Adrenal gland (tissue), 12 donors: Measurements from ENCODE around the gene HOXA6. TPM values are rescaled to one million over a fixed set of nuclear protein-coding genes. Genes with fewer than 3 reads are reported as not detected.

Source experiments
- DNase-seq, 7 donors: peaks; one replicate each; pipeline ENCODE4 v3.0.0-alpha.2; 2019 to 2020
- H3K27ac ChIP-seq, 5 donors: fragments of 200-600 bp; sonication (generic) in 4 of 5; 1 replicate in 3 of 5; 2 replicates in 2 of 5; pipeline versions ENCODE4 v1.5.1 to v1.8.0; 2016 to 2020; ENCODE audit warnings: mild to moderate bottlenecking in 1 of 5
- H3K27me3 ChIP-seq: fragments of 200-600 bp; 2 replicates; pipeline ENCODE4 v1.8.0; 2021
- H3K36me3 ChIP-seq, 2 donors: fragments of 200-600 bp; replicated peaks in 1 of 2; 1 replicate in 1 of 2; 2 replicates in 1 of 2; pipeline versions ENCODE4 v1.5.1 to v1.8.0; 2018 to 2022
- H3K4me1 ChIP-seq, 2 donors: fragments of 200-600 bp; replicated peaks in 1 of 2; 1 replicate in 1 of 2; 2 replicates in 1 of 2; pipeline versions ENCODE4 v1.5.1 to v1.8.0; 2018 to 2021
- H3K4me3 ChIP-seq, 4 donors: fragments of 200-600 bp; sonication (generic) in 3 of 4; one replicate each; pipeline ENCODE4 v1.5.1; 2016 to 2018
- H3K9me3 ChIP-seq, 3 donors: fragments of 200-600 bp; sonication (generic) in 1 of 3; replicated peaks in 1 of 3; 1 replicate in 2 of 3; 2 replicates in 1 of 3; pipeline versions ENCODE4 v1.5.1 to v1.8.0; 2016 to 2021
- CTCF ChIP-seq, 6 experiments: fragments of 450-650 bp in 4 of 6; fragments of 200-600 bp in 2 of 6; sonication (generic) in 1 of 6; IDR thresholded peaks; 1 replicate in 5 of 6; 2 replicates in 1 of 6; pipeline versions ENCODE4 v1.5.1 to v1.8.0; 2016 to 2021; ENCODE audit warnings: antibody characterized with exemption in 6 of 6, mild to moderate bottlenecking in 2 of 6, moderate library complexity in 1 of 6
- POLR2A ChIP-seq, 2 donors: fragments of 450-650 bp; IDR thresholded peaks; one replicate each; pipeline ENCODE4 v1.6.1; 2017; ENCODE audit warnings: antibody characterized with exemption in 2 of 2, mild to moderate bottlenecking in 2 of 2, moderate library complexity in 1 of 2
- WGBS, 4 donors: extraction: QIAGEN DNeasy Blood & Tissue Kit in 2 of 4; methylation state at CpG; one replicate each; pipeline versions ENCODE4 v1.1.5 to v1.1.7; 2013 to 2017; 5-methylcytosine and 5-hydroxymethylcytosine counted together
- intact Hi-C, 2 donors: fragments of 100-400 bp; cut with DNase I; formaldehyde crosslinking; loops; one replicate each; pipeline versions ENCODE4 v1.14.1 to v1.15.0; 2022 to 2023
- polyA plus RNA-seq, 3 donors: library from polyadenylated mRNA; stranded (reverse); fragments of 200-250 nt in 2 of 3; fragments of 350-450 nt in 1 of 3; fragmentation: Illumina TruSeq in 1 of 3; extraction: RNeasy Lipid Tissue Mini Kit (QIAGEN cat#74804) in 1 of 3; gene quantifications; one replicate each; pipeline ENCODE4 v1.2.3, GENCODE V29; 2013 to 2014
- total RNA-seq, 9 donors: library from RNA; depleted of rRNA in 4 of 9; stranded (reverse); fragments of >200 nt in 4 of 9; fragments of 120-200 nt in 1 of 9; fragmentation: NEBNext Ultra II Directional in 1 of 9; extraction: Animal tissue kit (Norgen Biotek cat#: 25700) in 1 of 9; gene quantifications; one replicate each; pipeline versions ENCODE4 v1.1.0 to v1.2.4, GENCODE V29; 2013 to 2023
- donor health status: healthy with polysubstance abuse.
- donor health status: Bipolar disorder and iron deficiency.
- donor health status: DM: yes; HTN: yes; CAD: no.
- donor health status: DM: no; HTN: no; CAD: no.
- donor health status: DM: no; HTN: no; CAD: no.
- donor health status: DM: yes; HTN: yes; CAD: no.

HOXA6 gene
- total and polyA plus RNA-seq, 12 donors = 1.3 to 27.2 (median 14.8) TPM

- intact Hi-C loops = loop anchor here (5.0 kb wide), 1 partner anchor 284 kb away; no protein-coding TSS in a partner anchor
- Histone ChIP-seq H3K4me3 (peak overlapping the region in 3 of 4 donors; percentile 66 to 91 (median 74)), H3K9me3 (no peaks in the 10 kb centered on the region), H3K27me3 (no peaks in the 10 kb centered on the region), H3K27ac (peak overlapping the region; percentile 94 to 99 (median 99)), H3K36me3 (peaks cover 0 to 12% of the 10 kb centered on the region in 2 donors), H3K4me1 (peaks cover 10 to 20% of the 10 kb centered on the region in 2 donors)
- TF ChIP-seq POLR2A (IDR thresholded peaks at IDR 0.05) (no peak), CTCF (IDR thresholded peaks at IDR 0.05) (no peak)
- WGBS, 4 donors = 46 to 53% (median 49%) methylated on average over 18 of the region's 18 CpGs
- peak in 1 of 7 donors; percentile 49 for DNase-seq
Measured at GRCh38 chr7:27141137-27141922, 6.2 kb downstream of the HOXA6 start.

DNA sequence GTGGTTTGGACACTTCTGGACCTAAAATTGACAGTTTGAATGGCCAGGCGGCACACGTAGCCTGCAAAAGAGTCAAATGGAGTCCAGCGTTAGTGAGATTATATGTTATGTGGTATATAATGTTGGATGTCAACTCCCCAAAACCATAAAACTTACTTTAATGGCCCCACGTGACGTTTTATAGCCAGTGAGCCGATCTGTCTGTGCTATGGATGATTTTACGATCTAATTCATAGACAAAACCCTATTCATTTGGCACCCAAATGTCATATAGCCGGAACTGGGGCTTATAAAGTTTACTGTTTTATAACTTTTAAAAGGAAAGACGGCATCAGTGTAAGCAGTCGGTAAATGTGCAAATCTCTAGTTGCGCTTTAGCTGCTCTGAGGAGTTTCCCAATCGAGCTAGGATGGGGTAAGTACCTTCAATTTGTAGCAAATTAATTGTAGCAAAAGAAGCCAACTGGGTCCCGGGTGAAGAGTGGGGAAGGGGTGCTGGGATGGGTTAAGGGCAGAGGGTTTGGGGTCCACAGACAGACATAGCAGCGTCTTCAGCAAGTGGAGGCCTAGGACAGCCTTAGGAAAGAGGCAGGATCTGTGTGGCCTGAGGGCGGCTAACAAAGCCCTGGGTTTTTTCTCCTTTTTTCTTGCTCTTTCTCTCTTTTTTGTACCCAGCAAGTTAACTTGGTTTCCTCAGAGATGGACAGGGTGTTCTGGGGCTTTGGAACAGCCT, 7.3 kb downstream of the HOXA6 start:
- peak overlapping the region in 1 of 4 donors; percentile 91 for H3K4me3 ChIP-seq
- no peaks in the 10 kb centered on the region for H3K9me3 ChIP-seq
- DNase-seq = peak in 2 of 7 donors; percentile 25
- 72 to 81% (median 80%) methylated on average over 15 of the region's 15 CpGs for WGBS, 4 donors
- peaks cover 0 to 10% of the 10 kb centered on the region in 2 donors for H3K36me3 ChIP-seq
- no peaks in the 10 kb centered on the region for H3K27me3 ChIP-seq
- peaks cover 15 to 29% of the 10 kb centered on the region in 2 donors for H3K4me1 ChIP-seq
- intact Hi-C loops = loop anchor here (5.0 kb wide), 1 partner anchor 283 kb away; no protein-coding TSS in a partner anchor
- TF ChIP-seq CTCF (IDR thresholded peaks at IDR 0.05) (no peak), POLR2A (IDR thresholded peaks at IDR 0.05) (no peak)
- H3K27ac ChIP-seq = peak overlapping the region in 3 of 5 donors; percentile 59 to 99 (median 99)

- H3K4me1 ChIP-seq = peaks cover 15 to 29% of the 10 kb centered on the region in 2 donors
- H3K4me3 ChIP-seq = peak overlapping the region in 1 of 4 donors; percentile 25
- H3K27me3 ChIP-seq = no peaks in the 10 kb centered on the region
- TF ChIP-seq POLR2A (IDR thresholded peaks at IDR 0.05) (no peak), CTCF (IDR thresholded peaks at IDR 0.05) (no peak)
- H3K27ac ChIP-seq = peak overlapping the region in 4 of 5 donors; percentile 59 to 99 (median 80)
- DNase-seq = peak in 2 of 7 donors; percentile 43 to 56
- 57 to 68% (median 64%) methylated on average over 40 to 53 of the region's 53 CpGs for WGBS, 4 donors
- H3K9me3 ChIP-seq = no peaks in the 10 kb centered on the region
- peaks cover 0 to 2% of the 10 kb centered on the region in 2 donors for H3K36me3 ChIP-seq
- intact Hi-C loops = loop anchor here (5.0 kb wide), 1 partner anchor 282 kb away; no protein-coding TSS in a partner anchor
Measured at GRCh38 chr7:27139334-27140125, 8.0 kb downstream of the HOXA6 start.
